ENCODE data around the gene SFN.

DNA sequence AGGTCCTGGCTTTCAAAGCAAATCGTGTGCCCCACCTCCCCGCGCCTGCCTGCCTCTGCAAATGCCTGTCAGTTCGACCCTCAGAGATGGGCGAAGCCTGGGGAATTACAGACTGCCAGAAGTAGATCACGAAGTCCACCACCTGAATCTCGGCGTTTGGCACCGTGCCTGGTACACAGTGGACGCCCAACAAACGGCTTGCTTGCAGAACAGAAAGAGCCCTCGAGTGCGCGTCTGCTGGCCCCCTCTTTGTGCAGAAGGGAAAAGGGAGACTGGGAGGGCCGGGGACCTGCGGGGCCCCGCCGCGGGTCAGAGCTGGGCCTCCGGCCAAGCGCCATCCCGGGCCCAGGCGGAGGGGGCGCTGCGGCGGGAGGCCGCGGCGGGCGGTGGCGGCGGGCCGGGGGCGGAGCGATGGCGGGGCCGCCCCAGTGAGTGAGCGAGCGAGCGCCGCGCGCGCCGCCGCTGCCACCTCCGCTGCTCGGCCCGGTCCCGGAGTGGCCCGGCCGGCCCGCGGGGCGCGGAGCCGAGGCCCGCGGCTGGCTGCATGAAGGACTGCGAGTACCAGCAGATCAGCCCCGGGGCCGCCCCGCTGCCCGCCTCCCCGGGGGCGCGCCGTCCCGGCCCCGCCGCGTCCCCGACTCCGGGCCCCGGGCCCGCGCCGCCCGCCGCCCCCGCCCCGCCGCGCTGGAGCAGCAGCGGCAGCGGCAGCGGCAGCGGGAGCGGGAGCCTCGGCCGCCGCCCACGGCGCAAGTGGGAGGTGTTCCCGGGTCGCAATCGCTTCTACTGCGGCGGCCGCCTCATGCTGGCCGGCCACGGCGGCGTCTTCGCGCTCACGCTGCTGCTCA is 36.5 kb upstream of the SFN start, which contains the start of gene ZDHHC18:
- TF ChIP-seq EZH2phosphoT487 (IDR thresholded peaks at IDR 0.05) (no peak), CTCF (IDR thresholded peaks at IDR 0.05) (peak; percentile 52), EZH2 (IDR thresholded peaks at IDR 0.05) (no peak)

All from neural progenitor cell (in vitro differentiated cells).